PFSK-1 (cell line): Measurements from ENCODE around the gene TAF5L.

ENCODE experiments used
- FOXP2 ChIP-seq: optimal IDR thresholded peaks from 2 replicates; pipeline ENCODE3; 2011; ENCODE audit warnings: borderline replicate concordance, control low read depth, inconsistent platforms; ENCODE audit not compliant: insufficient read depth; ENCODE audit errors: extremely low read length, extremely low read depth
- POLR2AphosphoS5 ChIP-seq: IDR thresholded peaks from 2 replicates; pipeline ENCODE4 v1.6.1; 2012; ENCODE audit warnings: low read depth, mild to moderate bottlenecking, control low read depth, low read length, moderate library complexity
- REST ChIP-seq, 2 experiments: IDR thresholded peaks; 2 replicates each; pipeline versions ENCODE4 v1.6.1 to v1.8.0; 2011 to 2012; ENCODE audit warnings: low read depth in 2 of 2, low read length in 2 of 2, control low read depth in 1 of 2, inconsistent platforms in 1 of 2, mild to moderate bottlenecking in 1 of 2, moderate library complexity in 1 of 2; ENCODE audit not compliant: insufficient read depth in 1 of 2
- SIN3A ChIP-seq: IDR thresholded peaks from 2 replicates; pipeline ENCODE4 v1.6.1; 2012; ENCODE audit warnings: mild to moderate bottlenecking, low read length, moderate library complexity, borderline replicate concordance; ENCODE audit not compliant: insufficient read depth
- TAF1 ChIP-seq: IDR thresholded peaks from 2 replicates; pipeline ENCODE4 v1.6.1; 2012; ENCODE audit warnings: low read length, control low read depth, borderline replicate concordance; ENCODE audit not compliant: insufficient read depth

TAF5L gene

GRCh38 chr1:229554886-229555621, 70.9 kb downstream of the TAF5L start:
- no peak for TF ChIP-seq TAF1
- TF ChIP-seq FOXP2, result no peak

GRCh38 chr1:229553621-229554130, 72.2 kb downstream of the TAF5L start:
- TF ChIP-seq SIN3A (no peak), FOXP2 (no peak), REST (IDR thresholded peaks at IDR 0.05; ENCODE audit: insufficient read depth in 1 of 2, low read depth in 2 of 2, low read length in 2 of 2) (no peak), POLR2AphosphoS5 (no peak), TAF1 (no peak)

GRCh38 chr1:229552732-229553131, 73.2 kb downstream of the TAF5L start:
- TF ChIP-seq TAF1 (no peak), POLR2AphosphoS5 (no peak), SIN3A (no peak), REST (IDR thresholded peaks at IDR 0.05; ENCODE audit: insufficient read depth in 1 of 2, low read depth in 2 of 2, low read length in 2 of 2) (no peak), FOXP2 (no peak)

- no peak for TF ChIP-seq FOXP2
- no peak for TF ChIP-seq REST (IDR thresholded peaks at IDR 0.05; ENCODE audit: insufficient read depth in 1 of 2, low read depth in 2 of 2, low read length in 2 of 2)
- no peak for TF ChIP-seq SIN3A
- no peak for TF ChIP-seq TAF1
- no peak for TF ChIP-seq POLR2AphosphoS5
Measured at GRCh38 chr1:229550812-229551567, 74.9 kb downstream of the TAF5L start.

- no peak for TF ChIP-seq POLR2AphosphoS5
Measured at GRCh38 chr1:229547542-229547941, 78.4 kb downstream of the TAF5L start.

- TF ChIP-seq REST (IDR thresholded peaks at IDR 0.05; ENCODE audit: insufficient read depth in 1 of 2, low read depth in 2 of 2, low read length in 2 of 2) (no peak), FOXP2 (no peak), POLR2AphosphoS5 (no peak), TAF1 (no peak), SIN3A (no peak)
Measured at GRCh38 chr1:229544587-229544986, 81.3 kb downstream of the TAF5L start.
